NCI-H748 treated with DMSO at 0.1 percent for 48 hours (cell line): ENCODE measurements around the gene NUMA1.

Source experiments
- DNase-seq: peaks from one replicate; lab custom pipeline; 2025; lab: John Stamatoyannopoulos, UW

The NUMA1 gene

DNA sequence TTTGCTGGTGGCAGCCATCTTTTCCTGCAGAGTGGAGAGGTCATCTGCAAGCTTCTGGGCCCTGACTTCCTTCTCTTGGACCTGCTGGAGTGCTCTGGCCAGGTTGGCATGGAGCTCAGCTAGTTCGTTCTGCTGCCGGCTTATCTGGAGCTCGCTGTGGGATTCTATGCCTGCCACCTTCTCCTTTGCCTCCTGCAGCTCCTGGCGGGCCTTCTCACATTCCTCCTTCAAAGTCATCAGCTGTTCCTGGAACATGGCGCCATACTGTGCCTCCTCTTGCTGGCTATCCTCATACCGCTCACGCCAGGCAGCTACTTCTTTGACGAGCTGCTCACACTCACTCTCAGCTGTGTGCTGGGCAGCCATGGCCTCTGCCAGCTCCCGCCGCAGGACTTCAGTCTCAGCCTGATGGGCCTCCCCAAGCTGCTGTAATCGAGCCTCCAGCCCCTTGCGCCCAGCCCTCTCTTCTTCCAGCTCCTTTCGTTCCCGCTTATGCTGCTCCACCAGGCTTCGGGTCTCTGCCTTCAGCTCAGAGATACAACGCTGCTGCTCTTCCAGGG is 65.5 kb downstream of the NUMA1 start:
- no peak for DNase-seq

DNA sequence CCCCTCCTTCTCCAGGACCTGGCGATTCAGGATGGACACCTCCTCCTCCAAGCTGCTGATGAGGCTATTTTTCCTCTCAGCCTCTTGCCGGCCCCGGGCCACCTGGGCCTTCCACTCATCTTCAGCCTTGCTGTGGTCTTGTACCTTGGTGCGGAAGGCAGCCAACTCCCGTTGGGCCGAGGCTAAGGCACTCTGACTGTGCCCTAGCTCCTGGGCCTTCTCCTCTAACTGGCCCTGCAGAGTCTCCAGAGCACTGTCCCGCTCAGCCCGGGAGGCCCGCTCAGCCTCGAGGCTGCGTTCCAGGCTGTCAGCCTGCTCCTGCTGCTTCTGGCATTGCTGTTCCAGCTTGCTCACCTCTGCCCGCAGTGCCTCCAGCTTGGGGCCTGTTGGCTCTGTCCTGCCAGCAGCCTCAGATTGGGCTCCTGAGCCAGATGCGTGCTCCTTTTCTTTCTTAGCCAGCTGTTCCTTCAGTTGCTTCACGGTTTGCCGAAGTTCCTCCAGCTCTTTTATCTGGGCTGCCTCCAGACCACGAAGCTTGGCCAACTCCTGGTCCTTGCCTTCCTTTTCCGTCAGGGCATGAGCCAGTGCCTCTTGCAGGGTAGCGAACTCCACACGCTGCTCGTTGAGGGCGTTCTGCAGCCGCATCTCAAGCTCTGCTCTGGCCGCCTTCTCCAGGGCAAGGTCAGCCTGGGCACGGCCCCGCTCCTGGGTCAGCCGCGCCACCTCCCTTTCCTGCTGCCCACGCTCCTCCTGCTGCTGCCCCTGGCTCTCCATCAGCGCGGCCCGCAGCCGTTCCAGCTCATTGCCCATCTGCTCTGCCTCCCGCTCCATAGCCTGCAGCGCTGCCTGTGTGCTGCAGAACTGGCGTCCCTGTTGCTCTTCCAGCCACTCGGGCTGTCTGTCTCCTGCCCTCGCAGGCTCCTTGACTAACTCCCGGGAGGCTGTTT is 66.3 kb downstream of the NUMA1 start:
- no peak for DNase-seq

DNA sequence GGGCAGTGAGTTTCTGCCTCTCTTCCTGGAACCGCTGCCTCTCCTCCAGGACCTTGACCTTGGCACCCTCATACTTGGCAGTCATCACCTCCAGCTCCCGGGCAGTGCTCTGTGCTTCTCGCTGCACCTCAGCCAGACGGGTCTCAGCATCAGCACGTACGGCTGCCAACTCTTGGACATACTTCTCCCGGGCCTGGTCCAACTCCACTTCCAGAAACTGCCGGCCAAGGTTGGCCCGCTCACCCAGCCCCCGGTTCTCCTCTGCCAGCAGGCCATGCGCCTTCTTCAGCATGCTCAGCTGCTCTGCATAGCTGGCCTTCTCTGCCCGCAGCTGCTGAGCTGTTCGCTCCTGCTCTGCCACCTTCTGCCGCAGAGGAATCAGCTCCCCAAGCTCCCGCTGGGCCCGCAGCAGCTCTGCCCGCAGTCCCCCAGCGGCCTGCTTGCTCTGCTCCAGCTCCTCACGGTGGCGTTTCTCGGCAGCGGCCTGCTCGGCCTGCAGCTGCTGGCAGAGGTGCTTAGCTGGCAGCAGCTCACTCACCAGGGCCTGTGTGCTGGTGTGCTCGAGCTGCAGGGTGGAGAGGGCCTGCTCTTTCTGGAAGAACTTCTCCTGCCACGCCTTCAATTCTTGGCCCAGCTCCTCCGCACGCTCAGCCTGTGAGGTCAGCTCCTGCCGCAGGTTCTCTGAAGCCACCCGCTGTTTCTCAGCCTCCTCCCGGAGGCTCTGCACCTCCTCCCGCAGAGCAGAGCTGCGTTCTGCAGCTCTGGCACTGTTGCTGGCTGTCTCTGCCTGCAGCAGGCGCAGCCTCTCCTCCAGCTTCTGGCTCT is 67.2 kb downstream of the NUMA1 start:
- no peak for DNase-seq

DNA sequence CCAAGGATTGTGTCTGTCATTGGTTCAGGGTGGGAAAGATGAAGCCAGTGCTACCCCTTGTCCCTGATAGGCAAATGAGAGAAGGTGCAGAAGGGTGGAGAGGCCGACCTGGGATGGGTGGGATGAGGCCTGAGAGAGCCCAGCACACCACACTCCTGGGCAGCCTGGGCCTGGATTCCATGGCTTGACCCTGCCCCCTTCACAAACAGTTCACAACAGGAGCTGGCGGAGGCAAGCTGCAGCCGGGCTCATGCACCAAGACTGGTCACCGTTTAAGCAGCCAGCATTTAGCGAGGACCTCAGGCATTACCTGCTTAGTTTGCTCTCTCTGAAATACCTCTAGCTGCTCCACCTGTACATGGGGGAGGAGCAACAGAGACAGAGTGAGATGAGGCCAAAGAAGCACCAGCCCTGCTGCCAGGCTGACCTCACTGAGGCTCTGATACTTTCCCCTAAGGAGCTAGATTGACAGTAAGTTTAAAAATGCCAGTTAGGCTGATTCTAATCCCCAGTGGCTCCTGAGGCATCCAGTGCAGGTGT is 68.2 kb downstream of the NUMA1 start:
- DNase-seq = no peak

DNA sequence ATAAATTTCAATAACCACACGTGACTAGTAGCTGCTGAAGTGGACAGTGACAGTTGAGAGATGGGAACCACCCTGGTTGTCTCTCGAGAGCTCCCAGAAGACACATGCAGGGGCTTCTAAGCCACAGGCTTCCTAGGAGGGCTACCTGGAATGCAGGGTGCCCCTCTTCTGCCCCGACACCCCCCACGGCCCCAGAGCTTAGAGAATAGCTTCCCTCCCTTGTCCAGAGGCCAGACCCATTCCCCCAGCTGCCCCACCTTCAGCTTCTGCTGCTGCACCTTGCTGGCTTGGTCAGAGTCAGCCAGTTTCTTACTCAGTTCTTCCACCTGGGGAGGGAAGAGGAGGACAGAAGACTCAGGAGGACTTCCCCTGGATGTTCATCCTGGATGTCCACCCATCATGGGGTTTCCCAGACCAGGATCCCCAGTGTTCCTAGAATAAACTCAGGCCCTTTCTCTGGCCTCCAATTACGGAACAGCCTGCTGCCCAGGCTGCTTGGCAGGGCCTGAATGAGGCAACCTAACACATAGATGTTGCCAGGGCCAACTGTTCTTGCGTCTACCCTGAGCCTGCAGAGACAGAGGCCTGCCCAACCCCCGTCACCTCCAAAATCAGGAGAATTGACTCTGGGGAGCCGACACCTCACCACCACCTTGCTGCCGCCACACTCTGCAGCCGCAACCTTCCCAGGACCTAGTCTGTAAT is 69.7 kb downstream of the NUMA1 start:
- DNase-seq = no peak

DNA sequence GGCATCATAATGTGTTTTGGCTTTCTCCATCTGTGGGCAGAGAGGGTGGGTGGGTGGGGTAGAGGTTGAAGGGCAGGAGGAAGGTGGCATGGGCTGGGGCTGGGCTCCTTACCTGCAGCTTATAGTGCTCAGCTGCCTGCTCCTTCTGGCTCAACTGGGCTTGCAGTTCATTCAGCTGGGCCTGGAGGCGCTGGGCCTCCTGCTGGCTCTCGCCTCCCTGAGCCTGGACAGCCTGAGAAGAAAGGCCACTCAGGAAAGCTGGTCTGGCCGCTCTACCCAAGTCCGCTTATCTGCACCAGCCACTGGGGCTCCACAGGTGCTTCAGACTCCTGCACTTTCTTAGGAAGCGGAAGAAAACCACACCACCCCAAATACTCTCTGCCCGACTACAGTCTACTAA is 71.2 kb downstream of the NUMA1 start:
- DNase-seq = no peak

DNA sequence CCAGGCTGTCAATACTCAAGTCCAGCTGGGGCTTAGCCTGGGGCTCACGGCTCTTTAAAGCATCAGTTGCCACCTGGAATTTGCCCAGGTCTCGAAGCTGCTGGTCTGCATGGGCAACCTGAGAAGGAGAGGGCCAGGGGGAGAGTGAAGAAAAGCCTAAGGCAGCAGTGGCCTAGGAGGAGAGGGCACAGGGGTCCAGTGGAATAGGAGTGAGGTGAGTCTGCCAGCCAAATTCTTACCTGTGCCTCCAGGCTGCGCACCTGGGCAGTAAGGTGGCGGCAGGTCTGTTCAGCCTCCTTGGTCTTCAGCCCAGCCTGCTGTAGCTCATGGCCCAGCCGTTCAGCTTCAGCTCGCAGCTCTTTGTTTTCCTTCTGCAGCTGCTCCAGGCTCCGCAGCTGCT is 71.6 kb downstream of the NUMA1 start:
- DNase-seq = no peak

DNA sequence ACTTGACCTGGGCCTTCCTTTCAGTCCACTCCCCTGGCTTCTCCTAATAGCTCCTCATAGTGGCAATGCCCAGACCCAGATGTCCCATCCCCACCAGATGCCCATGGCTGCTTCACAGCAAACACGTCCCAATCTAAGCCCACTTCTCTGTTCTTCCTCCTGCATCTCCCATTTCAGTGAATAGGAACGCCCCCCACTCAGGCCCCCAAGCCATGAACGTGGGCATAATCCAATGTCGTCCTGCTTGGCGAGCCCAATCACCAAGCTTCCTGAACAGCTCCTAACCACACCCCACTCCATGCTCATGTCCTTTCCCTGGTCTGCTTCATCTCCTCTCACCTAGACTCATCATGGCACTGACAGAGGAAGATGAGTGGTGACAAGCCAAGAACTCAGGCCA is 72.8 kb downstream of the NUMA1 start:
- no peak for DNase-seq

DNA sequence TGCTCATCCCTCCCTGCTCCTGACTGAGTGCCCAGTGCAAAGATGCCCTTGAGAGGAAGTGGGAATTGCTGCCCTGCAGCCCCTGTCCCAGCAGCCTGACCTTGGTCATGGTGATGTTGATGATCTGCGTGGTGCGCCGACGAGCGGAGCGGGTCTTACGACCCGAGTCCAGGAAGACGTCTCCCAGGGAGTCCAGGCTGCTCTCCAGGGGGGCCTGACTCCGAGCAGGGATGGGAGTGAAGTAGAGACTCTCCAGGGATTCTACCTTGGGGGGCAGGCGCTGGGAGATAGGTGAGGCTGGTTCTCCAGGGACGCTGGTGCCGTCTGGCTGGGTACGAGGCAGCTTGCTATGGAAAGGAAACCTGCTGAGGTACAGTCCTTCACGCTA is 73.3 kb downstream of the NUMA1 start:
- no peak for DNase-seq

DNA sequence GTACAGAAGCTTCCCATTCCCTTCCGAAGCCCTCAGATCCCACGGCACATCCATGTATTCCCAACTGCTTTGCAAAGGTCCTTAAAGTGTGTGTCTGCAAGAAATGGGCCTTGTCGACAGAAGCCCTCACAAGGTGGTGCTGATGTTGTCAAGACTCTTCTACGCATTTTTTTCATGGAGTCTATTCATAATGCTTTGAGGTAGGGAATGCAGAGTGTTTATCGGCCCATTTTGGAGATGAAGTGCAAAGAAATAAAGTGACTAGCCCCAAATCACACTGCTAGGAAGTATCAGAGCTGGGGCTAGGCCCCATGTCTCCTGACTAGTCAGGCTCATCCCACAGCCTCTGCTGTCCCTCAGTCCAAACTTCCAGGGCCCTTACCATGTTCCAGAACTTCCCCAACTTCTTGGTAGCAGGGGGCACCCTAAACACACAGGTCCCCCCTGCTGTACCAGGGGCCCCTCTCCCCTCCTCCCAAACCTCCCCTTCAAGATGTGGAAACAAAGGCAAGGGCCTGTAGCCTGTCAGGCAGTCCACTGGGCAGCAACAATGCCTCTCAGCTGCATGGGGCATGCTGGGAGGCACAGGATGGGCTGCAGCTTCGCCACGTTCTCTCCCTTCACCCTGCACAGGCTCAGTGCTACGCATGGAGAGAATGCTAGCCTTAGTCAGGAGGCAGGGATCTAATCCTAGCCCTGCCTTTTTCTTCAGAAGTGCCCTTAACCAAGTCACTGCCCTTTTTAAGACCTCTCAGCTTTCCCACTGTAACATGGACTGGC is 73.8 kb downstream of the NUMA1 start:
- no peak for DNase-seq

DNA sequence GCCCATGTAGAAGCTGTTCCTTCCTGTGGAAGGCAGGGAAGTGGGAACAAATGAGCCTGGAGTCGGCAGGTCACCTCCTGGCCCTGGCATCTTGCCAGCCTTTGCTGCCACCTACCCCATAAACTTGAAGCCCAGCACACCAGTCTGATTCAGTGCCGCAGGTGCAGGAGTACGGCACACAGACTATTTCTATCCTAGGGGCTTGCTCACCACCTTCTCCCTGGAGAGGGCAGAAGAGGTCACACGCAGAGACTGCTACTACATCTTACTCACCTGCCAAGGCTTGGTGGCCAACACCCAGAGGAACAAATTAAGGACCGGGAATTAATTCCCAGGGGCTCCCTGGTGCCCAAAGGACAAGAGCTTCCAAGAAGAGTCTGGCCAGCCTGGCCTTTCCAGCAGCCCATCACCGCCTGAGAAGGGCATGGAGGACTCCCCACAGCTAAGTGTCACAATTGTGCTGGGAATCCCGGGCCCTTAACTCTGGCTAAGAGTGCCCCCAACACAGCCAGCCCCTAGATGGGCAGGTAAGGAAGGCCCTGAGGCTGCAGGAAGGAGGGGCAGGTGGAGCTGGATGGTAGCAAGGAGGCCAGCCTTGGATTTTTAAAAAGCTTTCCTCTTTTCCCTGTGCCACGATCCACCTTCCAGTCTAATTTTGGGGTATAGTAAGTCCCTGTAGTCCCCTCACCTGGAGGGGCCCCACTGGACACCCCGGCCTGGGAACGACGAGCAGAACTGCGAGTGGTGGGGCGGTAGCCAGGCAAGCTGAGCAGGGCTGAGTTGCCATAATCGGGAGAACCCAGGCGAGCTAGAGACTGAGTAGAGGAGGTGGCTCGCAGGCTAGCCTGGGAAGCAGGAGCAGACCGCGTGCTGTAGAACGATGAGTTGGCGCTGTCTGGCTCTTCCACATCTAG is 74.7 kb downstream of the NUMA1 start:
- no peak for DNase-seq

DNA sequence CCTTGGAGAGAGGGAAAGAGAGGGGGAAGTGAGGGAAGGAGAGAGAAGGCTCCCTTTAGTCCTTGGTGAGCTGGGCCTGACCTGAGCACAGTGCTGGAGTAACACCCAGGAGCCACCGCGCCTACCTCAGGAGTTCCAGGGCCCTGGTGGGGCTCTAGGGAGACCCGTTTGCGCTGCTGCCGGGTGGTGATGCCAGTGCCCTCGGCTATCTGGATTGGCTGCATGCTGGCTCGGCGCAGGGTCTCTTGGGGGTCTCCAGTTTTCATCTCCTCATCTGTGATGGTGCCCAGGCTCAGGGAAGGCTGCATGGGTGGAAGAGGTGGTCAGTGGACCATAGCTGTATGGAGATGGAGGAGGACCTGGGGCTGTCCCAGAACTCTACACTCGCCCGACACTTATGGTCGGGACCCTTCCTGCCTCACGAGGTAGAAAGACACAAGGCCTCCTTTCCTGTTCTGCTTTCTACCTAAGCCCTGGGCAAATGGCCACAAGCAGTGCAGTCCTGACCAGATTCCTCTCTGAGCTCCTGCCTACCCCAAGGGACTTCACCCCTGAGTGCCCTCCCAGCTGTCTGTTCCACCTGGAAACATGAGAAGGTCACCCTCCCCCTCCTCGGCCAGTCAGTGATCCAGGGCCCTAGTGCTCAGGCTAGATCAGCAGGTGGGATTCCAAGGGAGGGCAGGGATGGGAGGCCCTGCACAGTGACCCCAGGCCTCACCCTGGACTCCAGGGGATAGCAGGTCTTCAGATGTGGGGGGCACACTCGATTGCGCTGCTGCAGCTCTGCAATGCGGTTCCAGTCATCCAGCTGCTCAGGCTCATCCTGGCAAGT is 75.6 kb downstream of the NUMA1 start:
- DNase-seq = no peak

DNA sequence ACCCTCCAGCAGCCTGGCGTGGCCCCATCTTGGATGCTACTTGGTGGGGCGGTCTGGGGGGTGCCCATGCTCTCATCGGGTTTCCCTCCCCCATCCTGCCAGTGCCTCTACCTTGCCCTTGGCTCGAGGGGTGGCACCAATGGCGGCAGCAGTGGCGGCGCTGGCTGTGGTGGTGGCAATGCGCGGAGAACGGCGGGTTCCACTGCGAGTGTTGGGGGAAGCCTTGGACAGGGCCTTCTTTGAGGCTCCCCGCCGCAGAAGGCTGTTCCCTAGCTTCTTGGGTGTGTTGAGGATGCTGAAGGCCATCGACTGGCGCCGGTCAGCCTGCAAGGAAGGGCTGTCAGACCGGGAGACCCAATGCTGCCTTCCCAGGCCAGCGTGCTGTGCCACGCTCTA is 76.6 kb downstream of the NUMA1 start:
- no peak for DNase-seq

DNA sequence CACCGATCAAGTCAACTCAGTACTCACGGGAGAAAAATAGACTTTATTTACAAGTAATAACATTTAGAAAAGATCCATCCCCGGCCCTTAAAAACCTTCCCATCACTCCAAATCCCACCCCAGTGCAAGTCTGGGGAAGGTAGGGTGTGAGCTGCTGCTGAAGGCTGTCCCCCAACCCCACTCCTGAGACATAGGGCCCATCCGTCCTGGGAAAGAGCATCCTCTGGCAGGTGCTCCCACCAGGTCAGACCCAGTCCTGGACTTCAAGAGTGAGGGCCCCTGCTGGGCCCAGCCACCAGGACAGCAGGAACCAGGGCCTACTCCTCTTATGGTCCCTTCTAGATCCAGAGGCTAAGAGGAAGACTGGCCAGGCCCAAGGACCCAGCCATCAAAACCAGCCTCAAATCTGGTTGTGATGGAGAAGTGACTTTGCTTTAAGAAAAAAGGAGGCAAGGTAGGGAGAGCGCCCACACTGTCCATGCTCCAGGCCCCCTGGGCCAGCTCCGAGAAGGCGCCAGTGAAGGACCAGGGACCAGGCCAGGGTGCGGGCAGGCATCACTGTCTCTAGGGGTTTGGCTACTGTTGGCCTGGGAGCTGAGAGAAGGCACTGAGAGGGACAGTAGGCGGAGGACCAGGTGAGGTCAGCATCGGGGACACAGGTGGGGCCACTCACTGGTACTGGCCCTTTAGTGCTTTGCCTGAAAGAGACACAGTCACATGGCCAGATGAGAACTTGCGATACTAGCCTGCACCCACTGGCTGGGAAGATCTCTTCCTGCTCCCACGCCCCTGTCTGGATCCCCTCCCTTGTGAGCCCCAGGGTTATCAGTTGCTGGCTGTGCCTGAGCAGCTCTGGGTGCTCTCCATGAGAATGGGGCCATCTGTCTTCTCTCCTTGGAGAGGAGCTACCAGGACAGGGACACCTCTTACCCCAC is 77.2 kb downstream of the NUMA1 start:
- DNase-seq = no peak

DNA sequence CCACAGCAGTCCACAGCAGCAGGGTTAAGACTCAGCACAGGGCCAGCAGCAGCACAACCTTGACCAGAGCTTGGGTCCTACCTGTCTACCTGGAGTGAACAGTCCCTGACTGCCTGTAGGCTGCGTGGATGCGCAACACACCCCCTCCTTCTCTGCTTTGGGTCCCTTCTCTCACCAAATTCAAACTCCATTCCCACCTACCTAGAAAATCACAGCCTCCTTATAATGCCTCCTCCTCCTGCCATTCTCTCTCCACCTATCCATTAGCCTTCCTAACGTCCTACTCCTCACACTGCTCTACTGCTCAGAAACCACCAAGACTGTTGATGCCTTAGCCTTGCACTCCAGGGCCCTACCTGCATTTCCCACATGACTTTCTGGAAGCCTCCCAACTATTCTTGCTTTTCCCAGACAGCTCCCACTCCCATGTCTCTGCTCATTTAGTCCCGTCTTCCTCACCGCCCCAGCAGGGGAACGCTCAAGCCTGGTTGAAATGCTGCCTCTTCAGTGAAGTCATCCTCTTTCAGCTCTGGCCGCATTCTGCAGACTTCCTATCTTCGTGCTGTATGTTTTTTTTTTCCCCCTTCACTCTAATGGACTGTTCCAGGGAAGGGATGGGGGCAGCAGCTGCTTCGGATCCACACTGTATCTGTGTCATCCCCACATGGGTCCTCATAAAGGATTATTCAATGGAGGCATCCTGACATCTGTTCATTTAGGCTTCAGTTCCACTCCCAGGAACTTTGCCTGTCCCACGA is 78.3 kb downstream of the NUMA1 start:
- DNase-seq = no peak

DNA sequence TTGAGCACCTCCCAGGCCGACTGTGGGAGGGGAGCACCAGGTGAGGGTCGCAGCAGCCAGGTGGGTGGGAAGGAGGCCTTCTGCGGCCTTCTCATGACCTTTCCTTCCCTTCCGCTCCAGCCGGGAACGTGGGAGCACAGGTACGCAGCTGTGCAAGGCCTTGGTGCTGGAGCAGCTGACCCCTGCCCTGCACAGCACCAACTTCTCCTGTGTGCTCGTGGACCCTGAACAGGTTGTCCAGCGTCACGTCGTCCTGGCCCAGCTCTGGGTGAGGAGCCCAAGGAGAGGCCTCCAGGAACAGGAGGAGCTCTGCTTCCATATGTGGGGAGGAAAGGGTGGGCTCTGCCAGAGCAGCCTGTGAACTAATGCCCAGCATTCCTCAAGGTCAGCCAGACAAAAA is 79.1 kb downstream of the NUMA1 start:
- no peak for DNase-seq

DNA sequence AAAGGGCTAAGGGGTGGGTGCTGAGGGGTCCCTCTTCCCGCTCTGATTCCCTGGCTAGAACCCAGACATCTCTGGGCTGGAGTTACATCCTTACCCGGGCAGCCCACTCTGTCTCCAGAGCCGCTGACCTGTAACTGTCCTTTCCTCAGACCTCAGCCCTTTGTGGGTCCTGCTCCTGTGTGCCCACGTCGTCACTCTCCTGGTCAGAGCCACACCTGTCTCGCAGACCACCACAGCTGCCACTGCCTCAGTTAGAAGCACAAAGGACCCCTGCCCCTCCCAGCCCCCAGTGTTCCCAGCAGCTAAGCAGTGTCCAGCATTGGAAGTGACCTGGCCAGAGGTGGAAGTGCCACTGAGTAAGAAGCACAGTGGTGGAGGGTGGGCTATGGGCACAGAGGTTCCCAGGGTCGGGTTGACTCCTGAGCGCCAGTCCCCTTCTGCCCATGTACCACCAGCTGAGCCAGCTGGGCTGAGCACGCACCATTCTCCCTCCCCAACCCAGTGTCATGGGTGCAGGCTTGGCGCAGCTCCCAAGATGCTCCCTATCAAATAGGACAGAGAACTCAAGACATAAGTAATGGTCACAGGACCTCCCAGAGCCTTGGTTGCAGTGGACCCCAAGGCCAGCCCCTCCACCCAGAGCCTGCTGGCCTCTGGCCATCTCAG is 80.0 kb downstream of the NUMA1 start:
- DNase-seq = no peak
